GM12875 (cell line): Measurements from ENCODE around the gene TNFRSF14.

Source experiments
- H3K4me3 ChIP-seq: one replicate; pipeline ENCODE4 v1.5.1; 2011; ENCODE audit warnings: low read depth, low read length, control low read depth
- CTCF ChIP-seq: IDR thresholded peaks from 2 replicates; pipeline ENCODE4 v1.5.1; 2011; ENCODE audit warnings: low read depth, mild to moderate bottlenecking, control low read depth, inconsistent platforms, low read length, moderate library complexity, borderline replicate concordance; ENCODE audit not compliant: insufficient read depth

TNFRSF14 gene

DNA sequence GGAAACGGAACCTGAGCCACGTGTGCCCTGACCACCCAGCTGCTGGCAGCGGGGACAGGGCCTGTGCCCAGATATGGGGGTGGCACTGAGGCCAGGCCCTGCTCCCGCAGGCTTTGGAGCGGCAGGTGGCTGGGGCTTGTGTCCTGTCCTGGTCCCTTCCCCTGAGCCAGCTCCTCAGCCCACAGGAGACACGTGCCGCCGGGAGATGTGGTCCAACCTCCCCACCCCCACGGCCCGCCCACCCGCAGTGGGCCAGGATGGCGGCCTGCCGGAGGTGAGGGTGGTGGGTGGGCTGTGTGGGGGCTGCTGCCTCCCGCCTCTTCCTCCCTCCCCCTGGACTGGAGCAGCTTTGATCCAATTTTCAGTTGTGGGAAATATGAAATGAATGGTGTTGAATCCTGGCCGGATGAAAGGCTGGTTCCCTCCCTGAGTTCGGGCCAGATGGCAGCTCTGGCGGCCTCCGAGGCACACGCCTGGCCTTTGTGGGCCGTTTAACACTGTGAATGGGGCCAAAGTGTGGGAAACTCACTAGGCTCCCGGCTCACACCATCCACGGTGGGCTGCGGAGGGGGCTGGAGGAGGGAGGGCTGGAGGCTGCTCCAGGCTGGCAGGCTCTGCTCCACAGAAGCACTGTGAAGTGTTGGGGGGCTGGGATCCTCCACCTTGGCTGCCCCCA, 23.5 kb upstream of the TNFRSF14 start:
- no peak for TF ChIP-seq CTCF
- H3K4me3 ChIP-seq: no peak overlapping the region

GRCh38 chr1:2533365-2533764, 22.8 kb upstream of the TNFRSF14 start:
- TF ChIP-seq CTCF: no peak

DNA sequence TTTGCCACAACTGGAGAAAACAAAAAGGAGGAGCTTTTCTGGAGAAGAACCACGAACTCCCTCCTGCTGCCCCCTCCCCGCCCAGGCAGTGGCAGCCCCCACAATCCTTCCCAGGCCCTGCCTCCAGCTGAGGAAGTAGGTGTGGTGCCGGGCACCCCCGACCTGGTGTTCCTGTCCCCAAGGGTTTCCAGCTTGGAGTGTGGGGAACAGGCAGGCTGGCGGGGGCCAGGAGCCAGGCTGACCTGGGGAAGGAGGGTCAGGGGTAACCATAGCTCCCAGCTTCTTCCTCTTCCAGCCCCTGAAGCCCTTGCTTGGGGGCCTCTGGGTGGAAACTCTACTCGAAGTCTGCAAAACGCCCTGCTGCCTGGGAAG, 21.9 kb upstream of the TNFRSF14 start:
- no peak overlapping the region for H3K4me3 ChIP-seq
- TF ChIP-seq CTCF: no peak

More at GRCh38 chr1:2533365-2533764, 22.8 kb upstream of the TNFRSF14 start:
- H3K4me3 ChIP-seq: no peak overlapping the region

DNA sequence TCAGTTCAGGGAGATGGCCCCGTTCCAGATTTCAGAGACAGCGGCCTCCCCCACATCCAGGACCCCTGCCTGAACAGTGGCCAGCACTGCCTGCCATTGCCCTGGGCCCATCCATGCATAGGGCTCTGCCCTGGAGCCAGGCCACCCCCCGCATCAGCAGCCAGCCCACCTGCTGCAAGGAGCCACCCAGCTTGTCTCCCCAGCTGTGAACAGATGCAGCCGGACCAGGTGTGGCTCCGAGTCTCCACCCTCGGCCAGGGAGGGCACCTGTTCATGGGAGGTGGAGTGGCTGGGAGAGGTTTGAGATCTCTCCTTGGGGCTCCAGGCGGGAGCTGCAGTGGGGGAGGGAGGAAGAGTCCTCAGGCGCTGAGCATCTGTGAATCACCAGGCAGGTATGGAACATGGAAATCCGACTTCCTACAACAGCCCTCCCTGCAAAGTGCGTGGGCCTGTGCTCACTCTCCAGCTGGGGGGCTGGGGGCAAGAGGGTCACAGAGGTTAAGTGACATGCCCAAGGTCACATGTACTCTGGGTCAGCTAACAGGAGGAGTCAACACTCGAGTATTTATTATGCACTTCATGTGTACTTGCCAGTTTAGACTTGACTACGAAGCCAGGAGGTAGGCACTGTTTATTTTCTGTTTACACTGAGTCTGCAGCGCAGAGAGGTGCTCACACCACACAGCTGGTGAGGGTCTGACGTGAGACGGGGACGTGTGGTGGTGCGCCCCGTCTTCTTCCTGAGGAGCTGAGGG, 21.3 kb upstream of the TNFRSF14 start:
- no peak for TF ChIP-seq CTCF
- H3K4me3 ChIP-seq: no peak overlapping the region

DNA sequence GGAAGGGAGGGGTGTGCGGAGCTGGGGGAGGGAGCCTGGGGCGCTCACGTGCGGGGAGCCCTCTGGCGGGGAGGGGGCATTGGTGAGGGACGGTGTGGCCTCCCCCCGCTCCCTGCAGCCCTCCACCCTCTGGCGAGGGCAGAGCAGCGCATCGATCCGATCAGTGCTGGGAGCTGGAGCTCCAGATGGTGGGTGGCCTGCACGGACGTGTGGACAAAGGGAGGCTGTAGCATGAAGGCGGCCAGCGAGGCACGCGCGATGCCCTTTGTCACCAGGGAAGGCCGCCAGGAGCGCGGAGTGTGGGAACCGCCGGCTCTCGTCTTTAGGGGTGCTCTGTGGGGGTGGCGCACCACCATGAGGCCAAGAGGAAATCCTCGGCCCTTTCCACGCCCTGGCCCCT, 20.7 kb upstream of the TNFRSF14 start:
- TF ChIP-seq CTCF: no peak
- no peak overlapping the region for H3K4me3 ChIP-seq

DNA sequence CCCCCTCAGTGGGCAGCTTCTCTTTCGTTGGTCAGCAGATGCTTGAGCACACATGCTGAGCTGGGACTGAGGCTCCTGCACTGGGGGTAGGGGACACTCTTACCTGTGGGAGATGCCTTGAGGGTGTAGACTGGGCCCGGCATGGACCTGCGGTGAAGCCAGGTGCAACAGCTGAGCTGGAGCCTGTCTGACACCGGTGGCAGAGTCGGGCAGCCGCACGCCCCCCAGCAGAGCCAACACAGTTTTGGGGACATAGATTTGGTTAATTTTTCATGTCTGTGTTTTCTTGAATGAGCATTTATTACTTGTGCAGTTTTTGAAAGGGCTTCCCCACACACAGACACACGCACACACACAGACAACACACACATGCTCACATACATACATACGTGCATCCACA, 20.2 kb upstream of the TNFRSF14 start:
- TF ChIP-seq CTCF: no peak
- no peak overlapping the region for H3K4me3 ChIP-seq

DNA sequence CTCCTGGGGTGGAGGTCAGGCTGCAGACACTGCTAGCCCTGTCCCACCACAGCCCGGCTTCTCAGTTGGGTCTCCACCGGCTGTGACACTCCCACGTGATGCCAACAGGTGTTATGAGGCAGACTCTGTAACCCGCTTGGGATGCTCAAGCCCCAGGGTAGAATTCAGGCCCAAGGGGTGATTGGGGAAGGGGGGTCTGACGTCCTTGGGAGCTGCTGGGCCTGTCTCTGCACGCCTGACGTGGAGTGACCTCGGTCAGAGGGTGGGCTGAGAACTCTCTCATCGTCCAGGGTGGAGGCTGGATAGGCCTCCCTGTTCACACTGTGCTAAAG, 18.4 kb upstream of the TNFRSF14 start:
- no peak for TF ChIP-seq CTCF
- H3K4me3 ChIP-seq: no peak overlapping the region
